SU-DHL-6 (cell line): Measurements from ENCODE around the gene ASPRV1.

Experiments used
- H2AFZ ChIP-seq: fragments of 200-600 bp; sonication (generic); 2 replicates; pipeline ENCODE4 v1.6.1; 2014; ENCODE audit warnings: low read depth, mild to moderate bottlenecking, moderate library complexity, mixed read lengths, antibody characterized with exemption, low read length; ENCODE audit not compliant: severe bottlenecking
- H3F3A ChIP-seq: fragments of 200-600 bp; shearing (Covaris generic); 2 replicates; pipeline ENCODE4 v1.6.0; 2016; ENCODE audit warnings: antibody characterized with exemption, mild to moderate bottlenecking; ENCODE audit not compliant: insufficient read depth
- H3K27ac ChIP-seq: fragments of 200-600 bp; sonication (generic); 2 replicates; pipeline ENCODE4 v1.5.1; 2016; ENCODE audit warnings: low read depth, mild to moderate bottlenecking, low read length, moderate library complexity, mixed read lengths
- H3K27me3 ChIP-seq: fragments of 200-600 bp; sonication (generic), shearing (Covaris generic); 2 replicates; pipeline ENCODE4 v1.6.0; 2014; ENCODE audit warnings: mild to moderate bottlenecking, low read length
- H3K36me3 ChIP-seq: fragments of 200-600 bp; sonication (generic); 2 replicates; pipeline ENCODE4 v1.6.1; 2014; ENCODE audit warnings: mild to moderate bottlenecking, low read length, mixed read lengths
- H3K4me2 ChIP-seq: fragments of 300-600, 200-600 bp; shearing (Covaris generic), sonication (generic); 2 replicates; pipeline ENCODE4 v1.6.0; 2014; ENCODE audit warnings: low read length, low read depth, mild to moderate bottlenecking; ENCODE audit not compliant: poor library complexity, severe bottlenecking
- H3K4me3 ChIP-seq: fragments of 200-600 bp; sonication (generic); 2 replicates; pipeline ENCODE4 v1.5.1; 2014; ENCODE audit warnings: antibody characterized with exemption, low read length, mild to moderate bottlenecking, mixed read lengths; ENCODE audit not compliant: insufficient read depth, poor library complexity, severe bottlenecking
- H3K79me2 ChIP-seq: fragments of 200-600 bp; sonication (generic); 2 replicates; pipeline ENCODE4 v1.6.1; 2014; ENCODE audit warnings: mild to moderate bottlenecking, low read length, moderate library complexity; ENCODE audit not compliant: insufficient read depth
- H3K9ac ChIP-seq: fragments of 200-600 bp; sonication (generic); 2 replicates; pipeline ENCODE4 v1.7.0; 2014; ENCODE audit warnings: mild to moderate bottlenecking, low read length
- H3K9me2 ChIP-seq: fragments of 200-600 bp; sonication (generic); replicated peaks from 2 replicates; pipeline ENCODE4 v1.6.1; 2014; ENCODE audit warnings: low read length; ENCODE audit not compliant: insufficient read depth
- H3K9me3 ChIP-seq: fragments of 200-600 bp; sonication (generic); 2 replicates; pipeline ENCODE4 v1.6.1; 2014; ENCODE audit warnings: low read length, mixed read lengths; ENCODE audit not compliant: insufficient read depth
- H4K20me1 ChIP-seq: fragments of 200-600 bp; sonication (generic); 2 replicates; pipeline ENCODE4 v1.6.1; 2014; ENCODE audit warnings: low read depth, mild to moderate bottlenecking, antibody characterized with exemption, low read length, moderate library complexity, mixed read lengths
- EZH2phosphoT487 ChIP-seq: fragments of 200-600 bp; sonication (generic), shearing (Covaris generic); conservative IDR thresholded peaks from 2 replicates; pipeline ENCODE4 v1.6.1; 2018; ENCODE audit warnings: mild to moderate bottlenecking, antibody characterized with exemption, low read length, moderate library complexity, mixed read lengths
- TF ChIP-seq, protein P1 (sequence below): fragments of 200-600 bp; sonication (generic); IDR thresholded peaks from one replicate; pipeline ENCODE4 v1.5.1; 2017; ENCODE audit warnings: antibody characterized with exemption, mild to moderate bottlenecking, low read length, moderate library complexity; ENCODE audit not compliant: insufficient read depth, poor library complexity, severe bottlenecking

ASPRV1 gene

DNA sequence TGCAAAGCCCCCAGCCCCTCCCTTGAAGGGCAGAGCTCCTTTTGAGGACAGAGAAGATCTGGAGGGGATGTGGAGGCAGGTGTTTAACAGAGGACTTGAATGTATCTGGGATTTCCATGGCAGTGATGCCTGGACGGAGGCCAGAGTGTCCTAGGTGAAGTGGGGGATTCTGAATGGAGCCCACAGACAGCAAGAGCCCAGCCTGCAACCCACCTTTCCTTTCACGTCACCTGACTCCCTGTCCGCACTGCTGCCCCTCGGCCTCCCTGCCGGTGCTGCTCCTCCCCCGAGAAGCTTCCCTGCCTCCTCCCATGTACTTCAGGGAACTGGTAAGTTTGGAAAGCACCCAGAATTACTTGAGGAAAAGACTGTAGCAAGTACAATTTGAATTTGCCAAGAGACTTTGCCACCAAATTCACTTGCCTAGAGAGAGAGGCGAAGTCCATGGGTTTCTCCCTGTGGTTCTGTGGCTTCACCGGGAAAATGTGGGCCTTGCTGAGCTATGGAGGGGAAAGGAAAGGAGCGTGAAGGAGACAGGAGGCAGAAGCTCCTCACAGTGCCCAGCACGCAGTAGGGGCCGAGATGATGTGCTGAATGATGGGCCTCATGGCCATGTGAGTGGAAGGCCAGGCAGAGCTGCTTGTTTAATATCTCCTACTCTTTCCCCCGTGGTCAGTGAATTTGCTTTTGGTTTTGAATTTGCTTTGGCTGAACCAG, 13.9 kb upstream of the ASPRV1 start:
- H3K79me2 ChIP-seq = no peaks in the 10 kb centered on the region
- H3K36me3 ChIP-seq = no peaks in the 10 kb centered on the region
- H3F3A ChIP-seq = no peaks in the 10 kb centered on the region
- H3K4me3 ChIP-seq = no peak overlapping the region
- H3K27me3 ChIP-seq = no peaks in the 10 kb centered on the region
- H3K9ac ChIP-seq = no peak overlapping the region
- TF ChIP-seq, protein P1, sequence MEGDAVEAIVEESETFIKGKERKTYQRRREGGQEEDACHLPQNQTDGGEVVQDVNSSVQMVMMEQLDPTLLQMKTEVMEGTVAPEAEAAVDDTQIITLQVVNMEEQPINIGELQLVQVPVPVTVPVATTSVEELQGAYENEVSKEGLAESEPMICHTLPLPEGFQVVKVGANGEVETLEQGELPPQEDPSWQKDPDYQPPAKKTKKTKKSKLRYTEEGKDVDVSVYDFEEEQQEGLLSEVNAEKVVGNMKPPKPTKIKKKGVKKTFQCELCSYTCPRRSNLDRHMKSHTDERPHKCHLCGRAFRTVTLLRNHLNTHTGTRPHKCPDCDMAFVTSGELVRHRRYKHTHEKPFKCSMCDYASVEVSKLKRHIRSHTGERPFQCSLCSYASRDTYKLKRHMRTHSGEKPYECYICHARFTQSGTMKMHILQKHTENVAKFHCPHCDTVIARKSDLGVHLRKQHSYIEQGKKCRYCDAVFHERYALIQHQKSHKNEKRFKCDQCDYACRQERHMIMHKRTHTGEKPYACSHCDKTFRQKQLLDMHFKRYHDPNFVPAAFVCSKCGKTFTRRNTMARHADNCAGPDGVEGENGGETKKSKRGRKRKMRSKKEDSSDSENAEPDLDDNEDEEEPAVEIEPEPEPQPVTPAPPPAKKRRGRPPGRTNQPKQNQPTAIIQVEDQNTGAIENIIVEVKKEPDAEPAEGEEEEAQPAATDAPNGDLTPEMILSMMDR = no peak
- TF ChIP-seq EZH2phosphoT487 = no peak
- H3K9me2 ChIP-seq = no peaks in the 10 kb centered on the region
- no peaks in the 10 kb centered on the region for H3K9me3 ChIP-seq
- no peak overlapping the region for H3K4me2 ChIP-seq
- no peak overlapping the region for H3K27ac ChIP-seq
- no peak overlapping the region for H2AFZ ChIP-seq
- H4K20me1 ChIP-seq = no peaks in the 10 kb centered on the region

DNA sequence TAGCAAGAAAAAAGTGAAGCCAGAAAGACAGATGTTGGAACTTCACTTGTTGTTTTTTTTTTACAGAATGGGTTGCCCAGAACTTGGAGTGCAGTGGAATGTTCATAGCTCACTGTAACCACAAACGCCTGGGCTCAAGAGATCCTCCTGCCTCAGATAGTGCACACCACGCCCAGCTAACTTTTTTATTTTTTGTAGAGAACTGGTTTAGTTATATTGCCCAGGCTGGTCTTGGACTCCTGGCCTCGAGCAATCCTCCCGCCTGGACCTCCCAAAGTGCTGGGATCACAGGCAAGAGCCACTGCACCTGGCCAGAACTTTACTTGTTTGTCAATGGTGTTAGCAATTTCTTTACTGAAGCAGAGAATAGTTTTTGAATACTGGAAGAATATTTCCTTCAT, 11.9 kb upstream of the ASPRV1 start:
- Histone ChIP-seq H3K27ac (no peak overlapping the region), H3K79me2 (no peaks in the 10 kb centered on the region), H3F3A (no peaks in the 10 kb centered on the region), H3K36me3 (no peaks in the 10 kb centered on the region), H3K9me3 (no peaks in the 10 kb centered on the region), H3K9ac (no peak overlapping the region), H3K27me3 (no peaks in the 10 kb centered on the region), H3K4me2 (no peak overlapping the region), H2AFZ (no peak overlapping the region), H4K20me1 (no peaks in the 10 kb centered on the region), H3K4me3 (no peak overlapping the region), H3K9me2 (no peaks in the 10 kb centered on the region)
- TF ChIP-seq, protein P1 = no peak
- no peak for TF ChIP-seq EZH2phosphoT487

DNA sequence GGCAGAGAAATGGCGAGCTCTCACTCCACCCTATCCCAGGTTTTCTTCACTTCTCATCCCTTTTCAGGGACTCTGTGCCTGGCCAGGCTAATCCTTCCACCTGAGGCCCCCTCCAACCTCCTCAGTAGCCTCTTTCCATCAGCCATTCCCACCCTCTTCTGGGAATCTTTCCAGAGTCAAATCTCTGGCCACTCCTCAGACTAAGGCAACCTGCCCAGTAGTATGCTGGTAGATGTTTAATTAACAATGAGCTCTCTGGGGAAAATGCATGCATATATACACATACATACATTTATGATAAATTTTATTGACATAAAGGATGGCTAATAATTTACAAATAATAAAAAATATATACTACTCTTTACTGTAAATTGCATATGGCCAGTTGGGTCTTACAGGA, 11.4 kb upstream of the ASPRV1 start:
- Histone ChIP-seq H3K9me2 (no peaks in the 10 kb centered on the region), H4K20me1 (no peaks in the 10 kb centered on the region), H3F3A (no peaks in the 10 kb centered on the region), H3K36me3 (no peaks in the 10 kb centered on the region), H3K4me2 (no peak overlapping the region), H3K9me3 (no peaks in the 10 kb centered on the region), H3K4me3 (no peak overlapping the region), H3K27me3 (no peaks in the 10 kb centered on the region), H3K79me2 (no peaks in the 10 kb centered on the region), H3K9ac (no peak overlapping the region), H2AFZ (no peak overlapping the region), H3K27ac (no peak overlapping the region)
- no peak for TF ChIP-seq EZH2phosphoT487
- TF ChIP-seq, protein P1 = no peak

DNA sequence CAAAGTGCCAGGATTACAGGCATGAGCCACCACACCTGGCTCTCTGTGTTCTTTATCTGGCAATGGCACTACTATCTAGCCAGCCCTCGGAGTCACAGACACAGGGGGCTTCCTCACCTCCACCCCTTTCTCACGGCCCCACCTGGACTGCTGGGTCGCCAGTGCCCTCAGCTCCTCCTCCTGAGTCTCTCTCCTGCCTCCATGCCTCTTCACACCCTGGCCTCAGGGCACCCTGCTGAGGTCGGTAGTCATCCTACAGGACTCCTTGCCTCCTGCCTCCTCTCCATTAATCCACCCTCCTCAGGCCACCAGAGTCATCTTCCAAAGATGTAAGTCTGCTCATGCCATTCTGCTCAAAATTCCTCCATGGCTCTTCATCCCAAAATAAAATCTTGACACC, 8.6 kb upstream of the ASPRV1 start:
- Histone ChIP-seq H3K27ac (no peak overlapping the region), H3K4me3 (no peak overlapping the region), H3K36me3 (no peaks in the 10 kb centered on the region), H3F3A (no peaks in the 10 kb centered on the region), H3K4me2 (no peak overlapping the region), H3K9me3 (no peaks in the 10 kb centered on the region), H3K9me2 (no peaks in the 10 kb centered on the region), H3K79me2 (no peaks in the 10 kb centered on the region), H4K20me1 (no peaks in the 10 kb centered on the region), H2AFZ (no peak overlapping the region), H3K27me3 (no peaks in the 10 kb centered on the region), H3K9ac (no peak overlapping the region)
- TF ChIP-seq, protein P1 = no peak
- no peak for TF ChIP-seq EZH2phosphoT487
